ENCODE results near the gene NEUROD2.

NEUROD2 gene

DNA sequence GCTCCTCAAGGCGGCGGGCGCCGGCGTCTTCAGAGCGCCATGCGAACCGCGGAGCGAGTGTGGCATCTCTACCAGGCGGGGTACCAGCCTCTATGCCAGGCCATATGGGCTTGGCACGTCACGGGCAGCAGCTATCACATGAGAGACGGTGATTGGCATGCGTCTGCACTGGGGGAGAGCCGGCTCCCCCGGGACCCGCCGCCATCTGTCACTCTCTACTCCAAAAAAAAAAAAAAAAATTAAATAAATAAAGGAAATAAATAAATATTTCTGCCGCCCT is at the start of gene NEUROD2:
Gene NEUROD2 (minus strand): TSS at position 70 of the 280 bp plus-strand sequence. CDS start 1,321 bp downstream, outside the sequence.
- no peak for DNase-seq

- no peak for DNase-seq
These were observed 47.4 kb upstream of the NEUROD2 start for GRCh38 chr17:39655105-39655504.

DNA sequence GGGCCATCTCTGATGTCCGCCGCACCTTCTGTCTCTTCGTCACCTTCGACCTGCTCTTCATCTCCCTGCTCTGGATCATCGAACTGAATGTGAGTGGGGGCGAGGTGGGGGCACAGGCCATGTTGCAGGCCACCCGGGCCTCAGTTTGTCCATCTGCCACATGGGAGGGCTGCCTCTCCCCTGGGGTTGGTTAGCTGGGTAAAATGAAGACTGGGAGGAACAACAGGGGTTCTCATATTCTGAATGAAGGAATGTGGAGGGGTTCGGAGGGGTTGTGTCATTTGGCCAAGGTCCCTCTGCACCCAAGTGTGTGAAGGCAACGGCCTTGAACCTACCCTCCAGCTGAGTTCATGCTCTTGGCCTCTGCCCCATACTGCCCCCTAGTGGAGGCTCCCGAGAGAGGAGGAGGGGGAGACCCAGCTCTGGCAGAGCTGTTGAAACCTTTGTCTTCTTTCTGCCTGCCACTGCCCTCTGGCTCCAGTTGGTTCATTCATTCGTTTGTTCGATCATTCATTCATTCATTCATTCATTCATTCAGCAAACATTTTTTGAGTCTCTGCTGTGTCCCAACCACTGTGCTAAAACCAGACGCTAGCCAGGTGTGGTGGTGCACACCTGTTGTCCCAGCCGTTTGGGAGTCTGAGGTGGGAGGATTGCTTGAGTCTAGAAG is 46.1 kb upstream of the NEUROD2 start:
- DNase-seq = peak; percentile 90

GRCh38 chr17:39653316-39653661 is 45.6 kb upstream of the NEUROD2 start:
- no peak for DNase-seq

DNA sequence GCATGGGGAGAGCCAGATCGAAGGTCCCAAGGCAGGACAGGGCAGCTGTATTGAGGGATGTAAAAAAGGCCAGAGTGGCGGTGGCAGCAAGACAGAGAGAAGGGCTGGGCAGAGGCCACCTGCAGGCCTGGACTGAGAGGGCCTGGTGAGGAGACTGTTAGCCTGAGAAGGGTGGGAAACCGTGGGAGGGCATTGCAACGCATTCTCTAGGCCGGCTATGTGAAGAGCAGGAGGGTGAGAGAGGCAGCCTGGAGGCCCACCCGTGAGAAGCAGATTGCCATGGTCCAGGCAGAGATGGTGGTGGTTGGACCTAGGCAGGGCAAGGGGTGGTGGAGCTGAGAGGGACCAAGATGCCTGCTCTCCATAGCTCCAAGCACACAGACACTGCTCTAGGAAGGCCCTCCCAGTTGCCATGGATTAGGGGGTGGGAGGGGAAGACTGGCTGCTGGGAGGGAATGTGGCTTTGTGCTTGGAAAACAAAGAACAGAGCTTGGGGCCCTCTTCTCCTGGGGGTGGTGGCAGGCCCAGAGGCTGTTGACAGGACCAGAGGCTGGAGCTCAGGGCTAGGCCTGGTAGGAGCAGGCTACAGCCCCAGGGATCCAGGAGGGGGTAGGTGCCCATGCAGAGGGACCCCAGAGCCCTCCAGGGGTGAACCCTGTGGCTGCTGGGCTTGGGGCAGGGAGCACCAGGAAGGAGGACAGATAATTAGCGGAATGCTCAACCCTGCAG is 45.0 kb upstream of the NEUROD2 start:
- no peak for DNase-seq

DNA sequence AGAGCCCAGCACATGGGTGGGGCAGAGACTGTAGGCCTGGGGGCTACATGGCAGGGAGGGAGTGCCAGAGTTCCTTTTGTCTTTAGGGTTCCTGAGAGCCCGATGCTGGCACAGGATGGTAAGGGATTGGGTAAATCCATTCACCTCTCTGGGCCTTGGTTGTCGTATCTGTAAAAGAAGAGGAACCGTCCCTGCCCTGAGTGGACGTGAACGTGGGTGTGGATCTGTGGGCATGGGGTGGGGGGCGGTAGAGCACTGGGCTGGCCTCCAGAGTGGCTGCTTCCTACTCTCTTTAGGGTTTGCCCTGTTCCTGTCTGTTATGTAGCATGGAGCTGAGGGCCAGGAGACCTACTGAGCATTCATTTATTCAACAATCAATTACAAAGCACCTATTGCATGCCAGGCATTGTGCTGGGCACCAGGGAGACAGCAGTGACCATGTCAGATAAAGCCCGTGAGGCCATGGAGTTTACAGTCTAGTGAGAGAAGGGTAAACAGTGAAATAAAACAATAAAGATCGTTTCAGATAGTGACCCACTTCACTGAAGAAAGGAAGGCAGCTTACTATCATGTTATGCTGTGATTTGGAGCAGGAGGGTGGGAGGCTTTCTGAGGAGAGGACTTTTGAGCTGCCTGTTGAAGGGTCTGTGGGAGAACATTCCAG is 44.3 kb upstream of the NEUROD2 start:
- no peak for DNase-seq

DNA sequence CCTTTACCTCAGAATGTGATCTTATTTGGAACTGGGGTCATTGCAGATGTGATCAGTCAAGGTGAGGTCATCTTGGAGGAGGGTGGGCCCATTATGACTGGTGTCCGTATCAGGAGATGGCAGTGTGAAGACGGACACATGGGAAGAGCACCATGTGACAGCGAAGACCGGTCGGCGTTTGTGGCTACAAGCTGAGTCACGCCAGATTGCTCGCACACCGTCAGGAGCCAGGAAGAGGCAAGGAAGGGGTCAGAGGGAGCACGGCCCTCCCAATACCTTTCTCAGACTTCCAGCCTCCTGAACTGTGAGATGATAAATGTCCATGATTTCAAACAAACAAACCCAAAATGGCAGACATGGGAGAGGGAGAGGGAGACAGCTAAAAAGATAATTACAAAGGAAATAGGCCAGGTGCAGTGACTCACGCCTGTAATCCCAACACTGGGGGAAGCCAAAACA is 42.4 kb upstream of the NEUROD2 start:
- DNase-seq = no peak

GRCh38 chr17:39648616-39649366 is 41.1 kb upstream of the NEUROD2 start:
- DNase-seq = no peak

GRCh38 chr17:39647256-39647655 is 39.5 kb upstream of the NEUROD2 start:
- DNase-seq = no peak

GRCh38 chr17:39643271-39643670 is 35.6 kb upstream of the NEUROD2 start:
- no peak for DNase-seq

DNA sequence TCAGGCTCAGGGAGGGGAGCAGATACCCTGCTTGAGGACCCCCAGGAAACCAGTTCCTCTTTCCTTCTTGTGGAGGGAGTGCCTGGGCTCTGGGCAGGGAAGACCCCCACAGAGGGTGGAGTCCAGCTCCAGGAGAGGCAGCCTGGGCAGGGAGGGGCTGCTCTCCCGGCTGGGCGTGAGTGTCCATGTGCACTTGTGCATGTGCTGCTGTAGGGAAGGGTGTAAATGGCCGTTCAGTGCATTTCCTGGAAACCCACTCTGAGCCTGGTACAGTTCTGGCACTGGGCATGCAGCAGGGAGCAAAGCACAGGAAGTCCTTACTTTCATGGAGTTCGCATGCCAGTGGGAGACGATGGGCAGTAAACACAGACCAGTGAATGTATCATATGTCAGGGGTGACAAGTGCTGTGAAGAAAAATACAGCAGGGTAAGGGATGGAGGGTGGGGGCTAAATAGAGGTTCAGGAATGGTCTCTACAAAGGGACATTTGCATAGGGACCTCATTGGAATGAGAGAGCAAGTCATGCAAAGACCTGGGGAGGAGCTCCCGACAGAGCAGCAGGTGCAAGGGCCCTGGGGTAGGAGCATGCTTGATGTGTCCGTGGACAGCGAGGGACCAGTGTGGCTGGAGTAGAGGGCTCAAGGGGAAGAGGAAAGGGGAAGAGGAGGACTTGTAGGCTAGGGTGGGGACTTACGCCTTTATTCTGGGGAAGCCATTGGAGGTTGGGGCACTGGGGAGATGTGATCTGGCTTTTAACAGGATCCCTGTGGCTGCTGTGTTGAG is 34.8 kb upstream of the NEUROD2 start:
- DNase-seq = no peak

DNA sequence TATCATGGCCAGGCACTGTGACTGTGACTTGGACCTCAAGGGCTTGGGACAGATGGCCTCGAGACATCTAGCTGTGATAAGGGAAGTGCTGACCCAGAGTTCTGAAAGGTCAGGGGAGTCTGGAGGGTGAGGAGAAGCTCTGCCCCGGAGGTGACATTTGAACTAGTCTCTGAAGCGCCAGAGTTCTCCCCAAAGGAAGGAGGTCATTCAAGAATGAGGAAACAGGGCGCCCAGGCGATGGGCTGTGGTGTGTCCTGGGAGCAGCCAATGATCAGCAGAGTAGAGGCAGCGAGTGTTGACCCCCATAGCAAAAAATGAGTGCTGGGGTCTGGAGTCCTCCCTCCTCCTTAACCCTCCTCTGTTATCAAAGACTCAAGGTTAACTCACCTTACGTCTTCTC is 34.2 kb upstream of the NEUROD2 start:
- no peak for DNase-seq

GRCh38 chr17:39641097-39641496 is 33.4 kb upstream of the NEUROD2 start:
- DNase-seq = no peak

DNA sequence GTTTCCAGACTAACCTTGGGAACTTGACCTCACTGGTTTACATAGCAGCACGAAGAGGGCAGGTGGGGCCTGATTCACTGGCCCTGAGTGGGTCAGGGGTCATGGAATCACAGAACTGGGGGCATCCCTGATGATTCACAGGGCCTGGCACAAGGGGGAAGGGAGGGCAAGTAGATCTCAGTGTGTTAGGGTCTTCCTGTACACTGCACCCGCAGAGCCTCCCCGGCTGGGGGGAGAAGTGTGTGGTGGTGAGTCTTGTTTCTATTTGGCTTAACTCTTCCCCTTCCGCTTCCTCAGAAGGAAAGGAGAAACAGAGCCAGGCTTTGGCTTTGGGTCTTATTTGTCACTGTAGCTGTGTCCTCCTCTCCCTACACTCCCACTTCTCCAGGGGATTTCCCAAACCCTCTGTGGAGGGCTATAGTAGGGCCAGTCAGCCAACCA is 32.9 kb upstream of the NEUROD2 start:
- no peak for DNase-seq

- no peak for DNase-seq
These were observed 32.1 kb upstream of the NEUROD2 start for GRCh38 chr17:39639566-39640458.

- DNase-seq = no peak
These were observed 31.3 kb upstream of the NEUROD2 start for GRCh38 chr17:39639043-39639442.

DNA sequence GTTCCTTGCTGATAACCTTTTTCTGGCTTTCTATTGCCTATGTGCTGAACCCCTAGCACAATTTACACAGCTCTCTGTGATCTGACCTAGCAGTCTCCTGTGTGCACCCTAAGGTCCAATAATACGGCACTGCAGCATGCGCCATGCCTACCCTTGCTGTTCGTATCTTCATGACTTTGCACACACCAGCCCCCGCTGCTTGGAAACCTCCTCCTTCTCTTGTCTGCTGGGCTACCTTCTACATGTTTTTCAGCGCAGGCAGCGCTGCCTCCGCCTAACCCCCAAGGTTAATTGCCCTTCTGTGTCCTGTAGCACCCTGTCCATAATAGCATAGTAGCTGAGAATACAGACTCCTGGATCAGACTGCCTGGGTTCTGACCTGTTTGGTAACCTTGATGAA is 30.6 kb upstream of the NEUROD2 start:
- DNase-seq = no peak

DNA sequence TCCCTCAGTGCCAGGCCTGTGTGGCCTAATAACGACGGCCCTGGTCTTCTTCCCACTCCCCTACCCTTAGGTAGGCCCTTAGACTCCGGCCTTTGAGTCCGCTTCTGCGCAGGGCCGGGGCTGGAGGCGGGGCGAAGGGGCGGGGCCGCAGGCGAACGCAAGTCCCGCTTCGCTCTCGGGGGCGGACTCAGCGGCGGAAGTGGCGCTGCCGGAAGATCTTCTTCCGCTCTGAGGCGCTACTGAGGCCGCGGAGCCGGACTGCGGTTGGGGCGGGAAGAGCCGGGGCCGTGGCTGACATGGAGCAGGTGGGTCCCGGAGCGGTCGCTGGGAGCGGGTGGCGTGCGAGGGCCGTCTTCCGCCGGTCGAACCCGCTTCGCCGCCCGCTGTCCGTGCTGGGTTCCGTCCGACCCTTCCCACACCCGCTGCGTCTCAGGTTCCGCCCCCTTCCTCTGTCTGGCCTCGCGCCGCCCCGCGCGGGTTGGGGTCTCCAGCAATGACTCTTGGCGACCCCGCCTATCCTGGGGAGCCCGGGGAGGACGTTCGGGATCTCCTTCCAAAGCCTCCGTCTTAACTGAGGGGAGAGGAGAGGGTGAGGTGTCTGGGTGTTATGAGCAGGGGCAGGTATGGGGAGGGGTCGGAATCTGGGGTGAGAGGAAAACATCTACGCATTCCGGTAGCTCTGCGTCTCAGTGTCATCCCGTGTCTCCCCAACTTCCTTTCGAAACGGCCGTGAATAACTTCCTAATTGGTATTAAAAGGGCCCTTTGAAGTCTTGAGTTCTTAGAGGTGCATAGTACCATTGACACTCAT is 29.4 kb upstream of the NEUROD2 start, which contains the start of gene STARD3:
Gene STARD3 (plus strand): TSS at position 218 of the 810 bp plus-strand sequence. CDS start 16,388 bp downstream, outside the sequence.
- peak; percentile 95 for DNase-seq

DNA sequence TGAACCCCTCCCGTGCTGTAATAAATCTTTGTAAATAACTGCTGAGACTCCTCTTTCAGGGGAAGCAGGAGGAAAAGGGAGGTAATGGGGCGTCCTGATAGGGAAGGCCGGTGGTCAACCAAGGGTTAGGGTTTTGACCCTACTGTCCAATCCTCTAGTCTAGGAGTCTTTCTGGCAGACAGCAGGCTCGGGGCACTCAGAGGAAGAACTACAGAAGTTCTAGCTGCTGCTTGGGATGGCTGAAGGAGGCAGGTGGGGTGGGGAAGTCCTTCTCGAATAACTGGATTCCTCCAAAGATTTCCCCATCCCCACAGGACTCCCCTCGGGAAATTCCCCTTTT is 28.8 kb upstream of the NEUROD2 start:
- no peak for DNase-seq

DNA sequence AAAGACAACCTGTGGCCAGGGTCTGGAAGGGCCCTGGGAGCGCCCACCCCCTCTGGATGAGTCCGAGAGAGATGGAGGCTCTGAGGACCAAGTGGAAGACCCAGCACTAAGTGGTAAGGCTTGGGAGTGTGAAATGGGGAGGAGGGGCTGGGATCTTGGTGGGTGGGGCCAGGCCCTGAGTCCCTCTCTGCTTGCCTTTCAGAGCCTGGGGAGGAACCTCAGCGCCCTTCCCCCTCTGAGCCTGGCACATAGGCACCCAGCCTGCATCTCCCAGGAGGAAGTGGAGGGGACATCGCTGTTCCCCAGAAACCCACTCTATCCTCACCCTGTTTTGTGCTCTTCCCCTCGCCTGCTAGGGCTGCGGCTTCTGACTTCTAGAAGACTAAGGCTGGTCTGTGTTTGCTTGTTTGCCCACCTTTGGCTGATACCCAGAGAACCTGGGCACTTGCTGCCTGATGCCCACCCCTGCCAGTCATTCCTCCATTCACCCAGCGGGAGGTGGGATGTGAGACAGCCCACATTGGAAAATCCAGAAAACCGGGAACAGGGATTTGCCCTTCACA is 28.0 kb upstream of the NEUROD2 start:
- no peak for DNase-seq
